Left forelimb (tissue), 1 donor: ENCODE results near the gene FGFR2.

ENCODE experiments used
- DNase-seq: peaks from one replicate; pipeline ENCODE4 v3.0.0-alpha.2; 2018; ENCODE audit warnings: low spot score

Gene FGFR2

GRCh38 chr10:121610798-121611323, 12.6 kb upstream of the FGFR2 start:
- no peak for DNase-seq

- DNase-seq = no peak
Observed at GRCh38 chr10:121609426-121610380, 11.5 kb upstream of the FGFR2 start.

GRCh38 chr10:121608469-121609190, 10.4 kb upstream of the FGFR2 start:
- no peak for DNase-seq

GRCh38 chr10:121607310-121608055, 9.2 kb upstream of the FGFR2 start:
- DNase-seq = no peak

GRCh38 chr10:121605708-121606107, 7.5 kb upstream of the FGFR2 start:
- DNase-seq = no peak

- DNase-seq = no peak
Observed at GRCh38 chr10:121601458-121601857, 3.2 kb upstream of the FGFR2 start.

GRCh38 chr10:121600611-121601010, 2.4 kb upstream of the FGFR2 start:
- DNase-seq = no peak

GRCh38 chr10:121599947-121600346, 1.7 kb upstream of the FGFR2 start:
- DNase-seq = no peak

- no peak for DNase-seq
Observed at GRCh38 chr10:121597504-121598262, 561 bp downstream of the FGFR2 start.

- no peak for DNase-seq
Observed at GRCh38 chr10:121596689-121597503, 1.3 kb downstream of the FGFR2 start.

- DNase-seq = no peak
Observed at GRCh38 chr10:121595806-121596688, 2.2 kb downstream of the FGFR2 start.

- DNase-seq = no peak
Observed at GRCh38 chr10:121595351-121595805, 2.9 kb downstream of the FGFR2 start.

GRCh38 chr10:121594623-121595350, 3.5 kb downstream of the FGFR2 start:
- no peak for DNase-seq

GRCh38 chr10:121594076-121594475, 4.2 kb downstream of the FGFR2 start:
- no peak for DNase-seq

GRCh38 chr10:121593281-121594075, 4.8 kb downstream of the FGFR2 start:
- no peak for DNase-seq

- DNase-seq = no peak
Observed at GRCh38 chr10:121592155-121592890, 5.9 kb downstream of the FGFR2 start.

GRCh38 chr10:121591186-121591585, 7.1 kb downstream of the FGFR2 start:
- DNase-seq = no peak
